Measurements from ENCODE around the gene AIFM3.
A peak's percentile ranks its signal among the peaks of the same experiment; 100 is the strongest.

Gene AIFM3

DNA sequence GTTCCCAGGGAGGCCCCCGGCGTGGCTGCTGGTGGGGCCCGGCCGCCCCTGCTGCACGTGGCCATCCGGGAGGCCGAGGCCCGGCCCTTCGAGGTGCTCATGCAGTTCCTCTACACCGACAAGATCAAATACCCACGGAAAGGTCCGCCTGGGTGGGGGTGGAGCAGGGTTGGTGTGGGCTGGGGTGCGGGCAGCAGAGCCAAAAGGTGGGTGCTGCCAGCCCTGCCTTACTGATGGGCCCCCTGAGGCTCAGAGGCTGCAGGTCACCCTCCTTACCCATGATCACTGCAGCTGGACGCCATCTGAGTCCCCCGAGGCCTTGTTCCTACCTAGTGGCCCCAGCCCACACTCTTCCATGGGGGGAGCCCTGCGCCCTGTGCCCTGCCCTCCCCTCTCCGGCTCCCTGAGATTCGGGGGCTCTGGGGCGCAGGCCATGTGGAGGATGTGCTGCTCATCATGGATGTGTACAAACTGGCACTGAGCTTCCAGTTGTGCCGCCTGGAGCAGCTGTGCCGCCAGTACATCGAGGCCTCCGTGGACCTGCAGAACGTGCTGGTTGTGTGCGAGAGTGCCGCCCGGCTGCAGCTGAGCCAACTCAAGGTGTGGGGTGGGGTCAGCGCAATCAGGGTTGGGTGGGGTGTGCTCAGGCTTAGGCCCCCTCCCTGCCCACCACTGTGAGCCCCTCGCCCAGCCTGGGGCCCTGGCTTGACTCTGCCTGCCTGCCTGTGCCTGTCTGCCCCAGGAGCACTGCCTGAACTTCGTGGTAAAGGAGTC is 27.3 kb downstream of the AIFM3 start:
- H3K27me3 Mint-ChIP-seq (ENCODE audit: low read depth): no peaks in the 10 kb centered on the region
- TF ChIP-seq, protein P1, sequence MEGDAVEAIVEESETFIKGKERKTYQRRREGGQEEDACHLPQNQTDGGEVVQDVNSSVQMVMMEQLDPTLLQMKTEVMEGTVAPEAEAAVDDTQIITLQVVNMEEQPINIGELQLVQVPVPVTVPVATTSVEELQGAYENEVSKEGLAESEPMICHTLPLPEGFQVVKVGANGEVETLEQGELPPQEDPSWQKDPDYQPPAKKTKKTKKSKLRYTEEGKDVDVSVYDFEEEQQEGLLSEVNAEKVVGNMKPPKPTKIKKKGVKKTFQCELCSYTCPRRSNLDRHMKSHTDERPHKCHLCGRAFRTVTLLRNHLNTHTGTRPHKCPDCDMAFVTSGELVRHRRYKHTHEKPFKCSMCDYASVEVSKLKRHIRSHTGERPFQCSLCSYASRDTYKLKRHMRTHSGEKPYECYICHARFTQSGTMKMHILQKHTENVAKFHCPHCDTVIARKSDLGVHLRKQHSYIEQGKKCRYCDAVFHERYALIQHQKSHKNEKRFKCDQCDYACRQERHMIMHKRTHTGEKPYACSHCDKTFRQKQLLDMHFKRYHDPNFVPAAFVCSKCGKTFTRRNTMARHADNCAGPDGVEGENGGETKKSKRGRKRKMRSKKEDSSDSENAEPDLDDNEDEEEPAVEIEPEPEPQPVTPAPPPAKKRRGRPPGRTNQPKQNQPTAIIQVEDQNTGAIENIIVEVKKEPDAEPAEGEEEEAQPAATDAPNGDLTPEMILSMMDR (IDR thresholded peaks at IDR 0.05; ENCODE audit: unreplicated experiment in 3 of 3): no peak
- no peaks in the 10 kb centered on the region for H3K9me3 Mint-ChIP-seq
- H3K4me1 Mint-ChIP-seq: no peaks in the 10 kb centered on the region
- H3K4me3 Mint-ChIP-seq: no peak overlapping the region
- H3K36me3 Mint-ChIP-seq (ENCODE audit: low read depth): peaks cover 9% of the 10 kb centered on the region
- H3K27ac Mint-ChIP-seq: no peak overlapping the region

DNA sequence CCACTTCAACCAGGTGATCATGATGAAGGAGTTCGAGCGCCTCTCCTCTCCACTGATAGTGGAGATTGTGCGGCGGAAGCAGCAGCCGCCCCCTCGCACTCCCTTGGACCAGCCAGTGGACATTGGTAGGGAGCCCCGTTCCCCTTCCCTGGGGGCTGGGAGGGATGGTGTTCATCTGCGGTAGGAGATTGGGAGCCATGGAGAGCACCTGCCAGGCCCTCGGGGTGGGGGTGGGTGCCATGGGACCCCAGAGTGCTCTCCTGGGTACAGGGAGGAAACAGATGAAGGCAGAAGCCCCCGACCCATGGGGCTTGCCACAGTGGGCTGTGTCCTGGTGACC is 27.8 kb downstream of the AIFM3 start:
- no peaks in the 10 kb centered on the region for H3K9me3 Mint-ChIP-seq
- H3K4me1 Mint-ChIP-seq: no peaks in the 10 kb centered on the region
- H3K36me3 Mint-ChIP-seq (ENCODE audit: low read depth): peaks cover 9% of the 10 kb centered on the region
- H3K27ac Mint-ChIP-seq: no peak overlapping the region
- no peaks in the 10 kb centered on the region for H3K27me3 Mint-ChIP-seq (ENCODE audit: low read depth)
- no peak overlapping the region for H3K4me3 Mint-ChIP-seq
- TF ChIP-seq, protein P1 (IDR thresholded peaks at IDR 0.05; ENCODE audit: unreplicated experiment in 3 of 3): no peak

DNA sequence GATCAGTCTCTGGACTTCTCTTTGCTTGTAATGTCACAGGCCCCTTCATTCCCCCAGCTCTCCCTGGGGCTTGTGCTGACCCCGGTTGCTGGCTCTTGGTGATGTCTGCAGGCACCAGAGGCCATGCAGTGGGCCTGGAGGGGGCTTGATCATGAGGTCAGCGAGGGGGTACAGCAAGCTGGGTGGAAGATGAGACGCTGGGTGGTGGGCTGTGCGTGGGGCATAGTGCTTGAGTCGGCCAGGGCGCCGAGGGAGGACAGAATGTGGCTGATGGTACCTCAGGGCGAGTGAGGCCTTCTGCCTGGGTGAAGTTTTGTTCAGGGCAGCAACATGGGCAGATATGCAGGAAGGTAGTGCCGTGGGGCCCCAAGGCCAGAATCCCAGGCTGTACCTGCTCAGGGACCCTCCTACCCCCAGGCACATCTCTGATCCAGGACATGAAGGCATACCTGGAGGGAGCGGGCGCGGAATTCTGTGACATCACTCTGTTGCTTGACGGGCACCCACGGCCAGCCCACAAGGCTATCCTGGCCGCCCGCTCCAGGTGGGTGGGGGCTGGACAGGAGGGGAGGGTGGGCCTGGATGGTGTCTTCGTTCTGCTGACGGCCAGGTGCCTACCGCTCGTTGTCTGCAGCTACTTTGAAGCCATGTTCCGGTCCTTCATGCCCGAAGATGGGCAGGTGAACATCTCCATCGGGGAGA is 28.4 kb downstream of the AIFM3 start:
- Mint-ChIP-seq H3K36me3 (ENCODE audit: low read depth) (peaks cover 9% of the 10 kb centered on the region), H3K4me3 (no peak overlapping the region), H3K27me3 (ENCODE audit: low read depth) (no peaks in the 10 kb centered on the region), H3K9me3 (no peaks in the 10 kb centered on the region), H3K27ac (no peak overlapping the region), H3K4me1 (no peaks in the 10 kb centered on the region)
- TF ChIP-seq, protein P1 (IDR thresholded peaks at IDR 0.05; ENCODE audit: unreplicated experiment in 3 of 3): no peak

- TF ChIP-seq, protein P1 (IDR thresholded peaks at IDR 0.05; ENCODE audit: unreplicated experiment in 3 of 3): no peak
- H3K9me3 Mint-ChIP-seq: no peaks in the 10 kb centered on the region
- H3K4me1 Mint-ChIP-seq: peaks cover 1% of the 10 kb centered on the region
- peak overlapping the region in 1 of 3 experiments; percentile 25 for H3K4me3 Mint-ChIP-seq
- H3K27me3 Mint-ChIP-seq (ENCODE audit: low read depth): no peaks in the 10 kb centered on the region
- H3K36me3 Mint-ChIP-seq (ENCODE audit: low read depth): peaks cover 9% of the 10 kb centered on the region
- H3K27ac Mint-ChIP-seq: no peak overlapping the region
Observed at GRCh38 chr22:20996031-20996410, 29.0 kb downstream of the AIFM3 start.

GRCh38 chr22:20996598-20997535 is 29.8 kb downstream of the AIFM3 start:
- peak overlapping the region in 1 of 3 experiments; percentile 25 for H3K4me3 Mint-ChIP-seq
- no peak overlapping the region for H3K27ac Mint-ChIP-seq
- no peaks in the 10 kb centered on the region for H3K9me3 Mint-ChIP-seq
- H3K27me3 Mint-ChIP-seq (ENCODE audit: low read depth): no peaks in the 10 kb centered on the region
- TF ChIP-seq, protein P1 (IDR thresholded peaks at IDR 0.05; ENCODE audit: unreplicated experiment in 3 of 3): no peak
- peaks cover 9% of the 10 kb centered on the region for H3K36me3 Mint-ChIP-seq (ENCODE audit: low read depth)
- H3K4me1 Mint-ChIP-seq: peaks cover 9% of the 10 kb centered on the region

Measured in nephron (organoid).